HL-60 (cell line): ENCODE results near the gene C22orf15.

Source experiments
- POLR2AphosphoS5 ChIP-seq: IDR thresholded peaks from 2 replicates; pipeline ENCODE4 v1.6.1; 2012; ENCODE audit warnings: low read depth
- TF ChIP-seq, protein P1 (sequence below): IDR thresholded peaks from one replicate; pipeline ENCODE4 v1.5.1; 2011; ENCODE audit warnings: low read length, control low read depth, inconsistent platforms; ENCODE audit not compliant: insufficient read depth
- TF ChIP-seq, protein P2 (sequence below): IDR thresholded peaks from 2 replicates; pipeline ENCODE4 v1.6.1; 2012; ENCODE audit warnings: low read depth; ENCODE audit not compliant: insufficient replicate concordance

GRCh38 chr22:23764899-23765881, 2.4 kb downstream of the C22orf15 start:
- TF ChIP-seq, protein P1, sequence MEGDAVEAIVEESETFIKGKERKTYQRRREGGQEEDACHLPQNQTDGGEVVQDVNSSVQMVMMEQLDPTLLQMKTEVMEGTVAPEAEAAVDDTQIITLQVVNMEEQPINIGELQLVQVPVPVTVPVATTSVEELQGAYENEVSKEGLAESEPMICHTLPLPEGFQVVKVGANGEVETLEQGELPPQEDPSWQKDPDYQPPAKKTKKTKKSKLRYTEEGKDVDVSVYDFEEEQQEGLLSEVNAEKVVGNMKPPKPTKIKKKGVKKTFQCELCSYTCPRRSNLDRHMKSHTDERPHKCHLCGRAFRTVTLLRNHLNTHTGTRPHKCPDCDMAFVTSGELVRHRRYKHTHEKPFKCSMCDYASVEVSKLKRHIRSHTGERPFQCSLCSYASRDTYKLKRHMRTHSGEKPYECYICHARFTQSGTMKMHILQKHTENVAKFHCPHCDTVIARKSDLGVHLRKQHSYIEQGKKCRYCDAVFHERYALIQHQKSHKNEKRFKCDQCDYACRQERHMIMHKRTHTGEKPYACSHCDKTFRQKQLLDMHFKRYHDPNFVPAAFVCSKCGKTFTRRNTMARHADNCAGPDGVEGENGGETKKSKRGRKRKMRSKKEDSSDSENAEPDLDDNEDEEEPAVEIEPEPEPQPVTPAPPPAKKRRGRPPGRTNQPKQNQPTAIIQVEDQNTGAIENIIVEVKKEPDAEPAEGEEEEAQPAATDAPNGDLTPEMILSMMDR = no peak
- TF ChIP-seq POLR2AphosphoS5 = peak; percentile 6; the same call in 1 of the 2 replicates
- TF ChIP-seq, protein P2, sequence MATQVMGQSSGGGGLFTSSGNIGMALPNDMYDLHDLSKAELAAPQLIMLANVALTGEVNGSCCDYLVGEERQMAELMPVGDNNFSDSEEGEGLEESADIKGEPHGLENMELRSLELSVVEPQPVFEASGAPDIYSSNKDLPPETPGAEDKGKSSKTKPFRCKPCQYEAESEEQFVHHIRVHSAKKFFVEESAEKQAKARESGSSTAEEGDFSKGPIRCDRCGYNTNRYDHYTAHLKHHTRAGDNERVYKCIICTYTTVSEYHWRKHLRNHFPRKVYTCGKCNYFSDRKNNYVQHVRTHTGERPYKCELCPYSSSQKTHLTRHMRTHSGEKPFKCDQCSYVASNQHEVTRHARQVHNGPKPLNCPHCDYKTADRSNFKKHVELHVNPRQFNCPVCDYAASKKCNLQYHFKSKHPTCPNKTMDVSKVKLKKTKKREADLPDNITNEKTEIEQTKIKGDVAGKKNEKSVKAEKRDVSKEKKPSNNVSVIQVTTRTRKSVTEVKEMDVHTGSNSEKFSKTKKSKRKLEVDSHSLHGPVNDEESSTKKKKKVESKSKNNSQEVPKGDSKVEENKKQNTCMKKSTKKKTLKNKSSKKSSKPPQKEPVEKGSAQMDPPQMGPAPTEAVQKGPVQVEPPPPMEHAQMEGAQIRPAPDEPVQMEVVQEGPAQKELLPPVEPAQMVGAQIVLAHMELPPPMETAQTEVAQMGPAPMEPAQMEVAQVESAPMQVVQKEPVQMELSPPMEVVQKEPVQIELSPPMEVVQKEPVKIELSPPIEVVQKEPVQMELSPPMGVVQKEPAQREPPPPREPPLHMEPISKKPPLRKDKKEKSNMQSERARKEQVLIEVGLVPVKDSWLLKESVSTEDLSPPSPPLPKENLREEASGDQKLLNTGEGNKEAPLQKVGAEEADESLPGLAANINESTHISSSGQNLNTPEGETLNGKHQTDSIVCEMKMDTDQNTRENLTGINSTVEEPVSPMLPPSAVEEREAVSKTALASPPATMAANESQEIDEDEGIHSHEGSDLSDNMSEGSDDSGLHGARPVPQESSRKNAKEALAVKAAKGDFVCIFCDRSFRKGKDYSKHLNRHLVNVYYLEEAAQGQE = no peak
